MV-4-11 (cell line): ENCODE results near the gene DEPDC1.
"Not testable (repeated sequence)": the region's sequence is repeated elsewhere in the genome, so short reads cannot be mapped to it uniquely, and the experiment has no call there.

Experiments used
- DNase-seq: peaks from one replicate; lab custom pipeline; 2025; lab: John Stamatoyannopoulos, UW

DEPDC1 gene

DNA sequence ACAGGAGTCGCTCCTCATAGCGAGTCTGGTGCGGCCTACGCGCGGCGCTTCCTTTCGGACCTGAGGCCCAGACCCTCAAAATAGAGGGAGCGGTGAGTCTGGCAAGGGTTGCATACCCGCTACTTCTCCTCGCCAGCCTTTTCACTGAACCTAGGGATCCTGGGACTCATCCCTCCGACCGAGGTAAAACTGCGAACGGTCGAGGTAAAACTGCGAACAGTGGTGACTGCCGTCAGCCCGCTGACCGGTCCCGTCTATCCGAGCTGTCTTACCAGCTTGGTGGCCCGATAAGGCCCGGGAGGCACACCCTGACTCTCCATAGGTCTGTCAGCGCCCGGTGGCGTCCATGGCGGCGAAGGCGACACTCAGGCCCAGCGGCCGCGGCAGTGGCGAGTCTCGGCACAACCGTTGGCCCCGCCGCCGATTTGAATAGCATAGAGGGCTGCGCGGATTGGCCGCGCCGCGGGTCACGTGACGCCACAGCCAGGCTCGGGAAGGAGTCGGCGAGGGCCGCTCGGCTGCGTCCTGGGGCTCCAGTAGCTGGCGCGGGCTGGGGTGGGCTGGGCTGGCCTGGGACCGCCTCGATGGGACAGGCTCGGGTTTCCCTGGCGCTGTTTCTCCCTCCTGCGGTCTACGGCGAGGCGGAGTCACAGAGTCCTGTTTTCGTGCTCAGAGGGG lies at the start of gene DEPDC1:
DEPDC1 (minus strand) TSS at position 403 of the 678 bp plus-strand sequence; CDS start at position 320, 83 bp downstream.
- peak; percentile 89 for DNase-seq

- no peak for DNase-seq
Measured at GRCh38 chr1:68544651-68545050, 47.8 kb upstream of the DEPDC1 start.

GRCh38 chr1:68542586-68542985 lies 45.7 kb upstream of the DEPDC1 start:
- DNase-seq, result no peak

- DNase-seq, result no peak
Measured at GRCh38 chr1:68538941-68539340, 42.1 kb upstream of the DEPDC1 start.

- no peak for DNase-seq
Measured at GRCh38 chr1:68528243-68528642, 31.4 kb upstream of the DEPDC1 start.

GRCh38 chr1:68525781-68526180 lies 28.9 kb upstream of the DEPDC1 start:
- no peak for DNase-seq

DNA sequence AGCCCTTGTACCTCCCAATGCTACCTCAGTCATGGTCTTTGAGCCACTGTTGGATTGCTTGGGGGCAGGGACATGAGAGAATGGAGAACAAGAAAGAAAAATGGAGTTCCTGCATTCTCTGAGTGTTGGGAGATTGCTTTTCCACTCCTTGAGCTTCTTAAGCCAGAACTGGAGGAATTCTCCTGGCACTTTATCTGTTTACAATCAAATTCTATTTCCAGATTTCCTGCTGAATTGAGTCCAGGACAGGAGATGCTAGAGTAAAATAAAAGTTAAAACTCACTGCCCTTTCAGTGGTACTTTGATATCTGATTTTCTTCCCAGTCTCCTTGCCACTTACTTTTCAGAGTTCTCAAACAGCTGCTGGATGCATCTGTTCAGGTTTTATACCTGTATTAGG lies 24.4 kb upstream of the DEPDC1 start:
- DNase-seq, result no peak

DNA sequence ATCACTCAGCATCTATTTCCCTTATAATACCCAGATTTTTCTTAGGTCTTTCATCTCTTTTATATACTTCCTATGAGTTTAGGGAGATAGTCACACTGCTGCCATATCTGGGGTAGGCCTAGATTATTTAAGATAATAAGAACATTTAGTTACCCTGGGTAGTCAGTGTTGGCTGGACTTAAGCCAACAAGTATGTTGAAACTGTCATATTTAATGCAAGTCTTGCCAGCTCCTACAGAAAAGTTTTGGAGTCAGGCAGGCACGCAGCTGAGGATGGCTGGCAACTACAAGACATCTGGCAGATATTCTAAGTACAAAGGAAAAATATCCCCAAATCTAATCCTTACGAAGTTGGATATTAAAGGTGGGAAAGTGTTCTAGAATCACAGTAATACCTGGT lies 19.2 kb upstream of the DEPDC1 start:
- no peak for DNase-seq

DNA sequence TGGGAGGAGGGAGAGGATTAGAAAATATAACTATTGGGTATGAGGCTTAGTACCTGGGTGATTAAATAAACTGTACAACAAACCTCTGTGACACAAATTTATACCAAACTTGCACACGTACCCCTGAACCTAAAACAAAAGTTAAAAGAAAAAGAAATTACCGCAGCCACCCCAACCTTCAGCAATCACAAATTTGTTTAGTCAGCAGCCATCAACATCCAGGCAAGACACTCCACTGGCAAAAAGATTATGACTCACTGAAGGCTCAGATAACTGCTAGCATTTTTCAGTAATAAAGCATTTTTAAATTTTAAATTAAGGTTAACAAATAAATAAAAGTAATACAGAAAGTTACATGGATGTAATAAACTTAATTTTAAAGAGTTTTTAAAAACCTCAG lies 14.4 kb upstream of the DEPDC1 start:
- DNase-seq, result no peak

DNA sequence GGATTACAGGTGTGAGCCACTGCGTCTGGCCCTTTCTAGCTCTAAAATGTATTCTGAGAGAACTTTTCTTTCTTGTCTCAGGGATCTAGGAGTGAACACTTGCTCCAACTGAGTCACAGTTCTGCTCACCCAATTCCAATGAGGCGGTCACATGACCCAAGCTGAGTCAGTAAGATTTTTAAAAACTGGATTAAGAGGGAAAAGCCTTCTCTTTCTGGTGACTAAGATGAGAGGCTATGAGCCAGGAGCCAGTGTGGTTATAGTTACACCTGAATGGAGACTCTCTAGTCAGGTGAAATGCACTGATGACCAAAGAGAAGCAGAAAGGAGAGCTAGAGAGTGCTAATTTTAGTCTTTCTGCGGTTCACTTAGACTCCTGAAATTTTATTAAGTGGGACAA lies 9.5 kb upstream of the DEPDC1 start:
- no peak for DNase-seq

GRCh38 chr1:68503085-68503484 lies 6.2 kb upstream of the DEPDC1 start:
- DNase-seq, result no peak

DNA sequence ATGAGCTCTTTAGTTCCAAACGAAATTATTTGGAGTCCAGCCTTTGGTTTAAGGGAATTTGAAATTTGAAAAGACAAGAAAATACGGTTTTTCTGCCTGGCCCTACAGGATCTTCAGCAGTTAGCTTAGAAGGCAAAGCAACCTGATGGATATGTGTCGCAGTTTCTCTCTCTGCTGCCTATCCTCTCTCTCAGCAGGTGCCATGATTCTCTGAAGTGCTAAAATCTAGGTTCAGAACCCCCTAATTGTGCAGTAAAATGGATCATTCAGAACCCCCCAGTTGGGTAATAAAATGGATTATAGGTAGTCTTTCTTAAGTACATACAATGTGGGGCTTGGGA lies 446 bp upstream of the DEPDC1 start:
- no peak for DNase-seq

- peak; percentile 23 for DNase-seq
Measured at GRCh38 chr1:68495968-68496679, 758 bp downstream of the DEPDC1 start.

GRCh38 chr1:68495532-68495931 lies 1.4 kb downstream of the DEPDC1 start:
- no peak for DNase-seq

GRCh38 chr1:68493193-68493592 lies 3.7 kb downstream of the DEPDC1 start:
- no peak for DNase-seq

DNA sequence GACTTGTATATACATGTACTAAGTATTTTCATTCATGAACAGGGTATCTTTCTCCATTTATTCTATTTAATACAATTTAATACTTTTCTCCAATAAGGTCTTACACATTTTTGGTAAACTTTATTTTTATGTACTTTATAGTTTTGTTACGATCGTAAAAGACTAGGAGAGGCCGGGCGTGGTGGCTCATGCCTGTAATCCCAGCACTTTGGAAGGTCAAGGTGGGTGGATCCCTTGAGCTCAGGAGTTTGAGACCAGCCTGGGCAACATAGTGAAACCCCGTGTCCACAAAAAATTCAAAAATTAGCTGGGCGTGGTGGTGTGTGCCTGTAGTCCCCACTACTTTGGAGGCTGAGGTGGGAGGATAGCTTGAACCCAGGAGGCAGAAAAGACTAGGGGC lies 4.6 kb downstream of the DEPDC1 start:
- DNase-seq, result not testable (repeated sequence)

- no peak for DNase-seq
Measured at GRCh38 chr1:68490046-68490651, 6.7 kb downstream of the DEPDC1 start.

DNA sequence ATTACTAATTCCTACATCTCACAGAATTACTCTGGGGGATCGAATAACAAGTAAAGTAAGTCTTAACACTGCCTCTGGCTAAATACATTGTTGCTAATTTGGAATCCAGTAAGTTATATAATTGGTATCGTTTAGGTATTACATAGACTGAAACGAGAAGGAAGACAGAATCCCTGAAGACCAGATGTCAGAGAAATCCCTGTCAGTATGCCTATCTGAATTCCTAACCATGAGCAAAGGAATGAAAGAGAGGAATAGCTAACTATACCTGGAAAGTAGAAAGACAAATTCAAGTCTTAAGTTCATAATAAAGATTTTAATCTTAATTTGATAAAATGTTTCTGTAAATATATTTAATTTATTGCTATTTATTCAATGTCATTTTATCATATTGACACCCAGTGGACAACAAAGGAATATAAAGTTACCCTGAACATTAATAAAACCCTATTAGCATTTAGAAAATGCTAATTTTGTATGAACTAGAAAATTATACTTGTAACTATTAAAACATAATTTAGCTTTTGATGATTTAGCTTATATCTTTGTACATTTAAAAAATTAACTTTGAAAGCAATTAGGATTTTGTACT lies 11.4 kb downstream of the DEPDC1 start:
- no peak for DNase-seq

- DNase-seq, result no peak
Measured at GRCh38 chr1:68484618-68485017, 12.3 kb downstream of the DEPDC1 start.

DNA sequence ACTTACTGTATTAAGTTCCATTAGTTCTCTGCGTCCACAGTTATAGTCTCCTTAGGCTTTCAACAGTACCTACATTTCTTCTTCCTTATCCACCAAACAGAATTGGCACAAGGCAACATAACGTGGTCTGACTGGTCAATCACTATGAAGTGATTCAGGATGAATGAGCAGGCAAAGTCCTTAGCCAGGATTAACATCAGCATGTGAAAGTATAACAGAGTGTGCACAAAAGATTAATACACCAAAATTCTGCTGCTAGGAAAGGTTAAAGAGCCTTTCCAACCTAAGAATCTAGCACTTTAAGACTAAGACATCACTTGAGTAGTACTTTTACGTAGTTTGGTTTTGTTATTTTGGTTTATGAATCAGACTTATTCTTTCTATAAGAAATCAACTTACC lies 15.8 kb downstream of the DEPDC1 start:
- DNase-seq, result no peak

DNA sequence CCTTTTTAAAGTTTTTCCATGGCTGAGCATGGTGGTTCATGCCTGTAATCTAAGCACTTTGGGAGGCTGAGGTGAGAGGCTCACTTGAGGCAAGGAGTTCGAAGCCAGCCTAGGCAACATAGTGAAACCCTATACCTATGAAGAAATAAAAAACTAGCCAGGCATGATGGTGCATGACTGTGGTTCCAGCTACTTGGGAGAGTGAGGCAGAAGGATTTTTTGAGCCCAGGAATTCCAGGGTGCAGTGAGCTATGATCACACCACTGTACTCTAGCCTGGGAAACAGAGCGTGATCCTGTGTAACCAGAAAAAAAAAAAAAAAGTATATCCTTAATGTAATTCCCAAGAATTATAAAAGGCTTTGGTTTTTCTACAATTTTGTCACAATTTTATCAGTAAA lies 17.4 kb downstream of the DEPDC1 start:
- no peak for DNase-seq

DNA sequence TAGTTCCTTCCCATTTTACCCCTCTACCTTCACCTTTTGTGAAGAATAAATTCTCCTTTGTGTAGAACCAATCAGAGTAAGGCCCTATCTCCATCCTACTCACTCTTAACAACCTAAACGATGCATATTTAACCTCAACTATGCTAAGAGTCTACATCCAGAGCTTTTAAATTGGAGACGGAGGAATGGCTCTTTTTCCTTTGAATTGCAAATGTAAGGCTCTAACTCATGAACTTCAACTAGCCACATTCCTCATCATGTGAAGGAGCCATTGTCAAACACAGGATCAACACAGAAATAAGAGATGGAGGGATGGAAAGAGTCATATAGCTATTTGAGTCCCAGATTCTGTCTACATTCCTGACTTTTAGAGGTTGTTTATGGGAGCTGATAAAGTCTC lies 18.2 kb downstream of the DEPDC1 start:
- DNase-seq, result no peak

- not testable (repeated sequence) for DNase-seq
Measured at GRCh38 chr1:68476626-68477025, 20.3 kb downstream of the DEPDC1 start.
